T-helper 2 cell treated with Interferon-gamma antibody and Interleukin-4, amounts not matched to agents 5 μg/mL and 100 μg/mL, for 36 hours (primary cell): Measurements from ENCODE around the gene RAMP3.

Source experiments
- DNase-seq: peaks from one replicate; pipeline ENCODE4 v3.0.0; 2021; ENCODE audit warnings: low spot score
- H3K27ac Mint-ChIP-seq: one replicate; pipeline ENCODE4 v1.8.0; 2021; ENCODE audit warnings: mild to moderate bottlenecking, mixed read lengths
- H3K27me3 Mint-ChIP-seq: one replicate; pipeline ENCODE4 v1.8.0; 2021; ENCODE audit warnings: low read depth, mixed read lengths
- H3K36me3 Mint-ChIP-seq: one replicate; pipeline ENCODE4 v1.8.0; 2021; ENCODE audit warnings: low read depth, mixed read lengths
- H3K4me1 Mint-ChIP-seq: one replicate; pipeline ENCODE4 v1.8.0; 2021; ENCODE audit warnings: low read depth, mixed read lengths
- H3K4me3 Mint-ChIP-seq: one replicate; pipeline ENCODE4 v1.8.0; 2022; ENCODE audit warnings: mild to moderate bottlenecking, moderate library complexity, mixed read lengths
- H3K9me3 Mint-ChIP-seq: one replicate; pipeline ENCODE4 v1.8.0; 2021; ENCODE audit warnings: mixed read lengths

The RAMP3 gene

DNA sequence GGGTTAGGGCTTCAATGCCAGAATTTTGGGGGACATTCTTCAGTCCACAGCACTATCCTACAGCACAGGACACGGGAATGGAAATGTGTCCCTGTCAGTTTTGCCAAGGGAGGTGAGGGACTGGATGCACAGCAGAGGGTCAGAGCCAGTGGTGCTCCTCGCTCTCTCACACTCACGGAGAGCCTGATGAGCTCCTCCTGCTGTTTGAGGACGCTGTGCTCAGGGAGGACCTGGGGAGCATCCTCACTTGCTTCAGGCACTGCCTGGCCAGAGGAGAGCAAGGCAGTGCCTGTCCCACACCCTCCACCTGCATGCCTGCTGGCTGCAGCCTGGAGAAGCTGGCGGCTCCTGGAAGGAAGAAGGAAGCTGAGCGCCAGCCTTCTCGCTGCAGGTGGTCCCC lies 58.6 kb downstream of the RAMP3 start:
- Mint-ChIP-seq H3K9me3 (no peaks in the 10 kb centered on the region), H3K27me3 (peaks cover 42% of the 10 kb centered on the region), H3K27ac (no peak overlapping the region), H3K4me1 (peaks cover 3% of the 10 kb centered on the region), H3K4me3 (no peak overlapping the region), H3K36me3 (no peaks in the 10 kb centered on the region)
- DNase-seq: no peak

DNA sequence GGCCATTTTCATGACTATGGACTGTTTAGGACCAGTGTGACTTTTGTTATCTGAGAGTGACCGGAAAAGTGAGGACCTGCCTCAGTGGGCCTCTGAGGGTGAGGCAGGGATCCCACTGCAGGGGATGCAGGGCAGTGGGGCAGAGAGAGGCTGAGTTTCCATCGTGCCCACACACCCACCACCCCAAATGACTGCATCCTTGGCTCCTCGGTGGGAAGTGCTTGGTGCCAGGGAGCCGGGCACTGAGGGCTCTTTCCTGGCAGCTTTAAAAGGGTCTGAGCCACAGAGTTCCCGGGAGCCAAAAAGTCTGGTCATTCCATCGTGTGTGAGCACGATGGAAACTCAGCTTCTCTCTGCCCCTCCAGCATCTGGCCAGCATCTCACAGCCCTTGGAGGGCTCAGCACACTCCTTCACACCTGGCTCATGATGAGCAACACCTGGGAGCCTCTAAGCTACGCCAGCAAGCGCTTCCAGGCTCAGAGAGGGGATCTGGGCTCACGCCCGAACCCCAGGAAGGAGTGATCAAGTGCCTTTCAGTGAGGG lies 59.1 kb downstream of the RAMP3 start:
- Mint-ChIP-seq H3K27me3 (peaks cover 43% of the 10 kb centered on the region), H3K27ac (no peak overlapping the region), H3K4me1 (peaks cover 3% of the 10 kb centered on the region), H3K9me3 (no peaks in the 10 kb centered on the region), H3K36me3 (no peaks in the 10 kb centered on the region), H3K4me3 (no peak overlapping the region)
- no peak for DNase-seq

DNA sequence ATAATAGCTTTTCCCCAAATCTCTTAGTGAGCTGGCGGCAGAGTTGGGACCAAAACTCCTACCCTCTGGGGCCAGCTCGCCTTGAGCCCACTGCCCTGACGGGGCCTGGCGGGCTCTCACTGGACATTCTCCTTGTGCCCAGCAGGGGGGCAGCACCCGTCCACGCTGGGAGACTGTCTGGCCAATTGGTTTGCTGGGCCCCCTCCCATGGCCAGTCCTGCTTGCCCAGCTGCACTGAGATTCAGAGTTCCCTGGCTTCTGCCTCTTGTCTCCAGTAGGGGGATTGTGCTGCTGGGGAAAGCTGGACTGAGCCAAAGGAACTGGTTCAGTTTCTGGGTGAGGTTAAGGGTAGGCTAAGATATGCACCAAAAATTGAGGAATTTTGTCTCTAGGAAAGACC lies 59.8 kb downstream of the RAMP3 start:
- H3K27ac Mint-ChIP-seq: no peak overlapping the region
- no peak for DNase-seq
- H3K4me3 Mint-ChIP-seq: no peak overlapping the region
- peaks cover 3% of the 10 kb centered on the region for H3K4me1 Mint-ChIP-seq
- peaks cover 39% of the 10 kb centered on the region for H3K27me3 Mint-ChIP-seq
- no peaks in the 10 kb centered on the region for H3K36me3 Mint-ChIP-seq
- no peaks in the 10 kb centered on the region for H3K9me3 Mint-ChIP-seq

DNA sequence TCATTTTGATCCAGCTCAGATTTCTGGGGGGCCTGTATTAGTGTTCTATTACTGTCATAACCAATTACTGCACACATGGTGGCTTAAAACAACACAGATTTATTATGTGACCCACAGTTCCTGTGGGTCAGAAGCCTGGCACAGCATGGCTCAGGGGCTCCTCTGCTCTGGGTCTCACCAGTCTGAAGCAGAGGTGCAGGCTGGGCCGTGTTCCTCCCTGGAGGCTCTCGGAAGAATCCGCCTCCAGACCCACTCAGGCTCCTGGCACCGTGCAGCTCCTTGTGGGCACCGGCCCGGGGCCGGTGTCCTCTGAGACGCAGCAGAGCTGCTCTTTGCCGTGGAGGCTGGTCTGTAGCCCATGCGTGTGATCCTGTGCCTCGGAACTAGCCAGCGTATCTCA lies 61.5 kb downstream of the RAMP3 start:
- Mint-ChIP-seq H3K27ac (no peak overlapping the region), H3K4me3 (no peak overlapping the region), H3K27me3 (peaks cover 38% of the 10 kb centered on the region), H3K36me3 (no peaks in the 10 kb centered on the region), H3K4me1 (peaks cover 3% of the 10 kb centered on the region), H3K9me3 (no peaks in the 10 kb centered on the region)
- DNase-seq: no peak

DNA sequence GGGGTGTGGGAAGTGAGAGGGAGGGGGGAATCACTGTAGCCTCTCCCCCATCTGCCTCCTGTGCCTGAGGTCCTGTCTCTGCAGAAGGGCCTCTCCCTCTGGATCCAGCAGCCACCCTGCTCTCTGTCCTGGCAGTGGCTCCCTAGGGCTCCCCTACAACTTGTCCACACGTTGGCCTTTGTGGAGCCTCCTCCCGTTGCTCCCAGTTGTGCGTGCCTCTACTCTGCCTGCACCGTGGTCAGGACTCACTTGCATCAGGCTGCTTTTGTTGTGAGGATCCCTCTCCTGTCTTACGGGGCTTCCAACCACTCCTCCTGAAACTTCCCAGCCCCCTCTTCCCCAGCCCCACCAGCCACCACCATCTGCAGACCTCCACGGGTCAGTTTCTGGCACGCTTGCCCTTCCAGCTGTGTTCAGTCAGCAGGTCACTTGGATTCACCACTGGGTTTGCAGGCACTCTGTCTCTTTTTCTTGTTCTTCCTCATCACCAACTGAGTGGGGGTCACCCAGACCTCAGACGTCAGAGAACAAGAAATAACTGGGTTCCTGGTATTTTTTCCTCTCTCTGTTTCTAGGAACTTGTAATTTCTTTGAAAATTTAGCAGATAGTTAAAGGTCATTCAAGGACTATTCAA lies 62.3 kb downstream of the RAMP3 start:
- Mint-ChIP-seq H3K27ac (no peak overlapping the region), H3K36me3 (no peaks in the 10 kb centered on the region)
- DNase-seq: no peak

DNA sequence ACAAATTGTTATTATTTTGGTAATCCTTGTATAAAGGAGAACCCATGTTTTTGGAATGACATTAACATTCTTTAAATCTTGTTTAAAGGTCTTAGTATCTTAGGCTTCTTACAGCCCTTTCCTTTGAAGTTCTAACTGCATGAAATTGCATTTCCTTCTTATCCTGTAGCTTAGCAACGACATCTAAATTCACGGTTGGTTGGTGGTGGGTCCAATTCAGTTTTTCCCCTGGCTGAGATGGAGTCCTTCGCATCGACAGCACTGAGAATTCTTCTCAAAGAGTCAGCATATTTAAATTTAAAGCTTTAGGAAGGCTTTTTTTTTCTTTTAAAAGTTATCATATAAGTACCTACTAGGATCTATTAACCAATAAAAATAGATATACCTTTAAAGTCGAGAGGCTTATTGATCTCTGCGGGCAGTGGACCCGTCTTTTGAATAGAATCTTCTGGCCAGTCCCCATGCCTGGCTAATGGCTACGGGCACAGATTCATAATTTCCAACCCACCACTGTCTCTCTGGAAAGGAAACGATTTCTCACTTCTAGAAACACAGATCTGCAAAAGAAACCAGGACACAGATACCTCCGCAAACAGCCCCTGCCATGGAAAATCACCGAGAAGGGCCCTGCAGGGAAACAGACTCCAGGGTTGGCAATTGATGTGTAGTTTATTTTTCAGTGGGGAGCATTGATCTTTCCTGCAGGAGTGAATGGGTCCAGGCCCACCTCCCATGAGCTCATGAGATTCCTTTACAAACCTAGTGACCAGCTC lies 63.4 kb downstream of the RAMP3 start:
- DNase-seq: no peak
- Mint-ChIP-seq H3K4me3 (no peak overlapping the region), H3K9me3 (no peaks in the 10 kb centered on the region), H3K36me3 (no peaks in the 10 kb centered on the region), H3K27me3 (peaks cover 20% of the 10 kb centered on the region), H3K27ac (no peak overlapping the region), H3K4me1 (peaks cover 3% of the 10 kb centered on the region)

More for the DNA sequence above, 62.3 kb downstream of the RAMP3 start:
- Mint-ChIP-seq H3K9me3 (no peaks in the 10 kb centered on the region), H3K27me3 (peaks cover 30% of the 10 kb centered on the region), H3K4me3 (no peak overlapping the region), H3K4me1 (peaks cover 3% of the 10 kb centered on the region)

DNA sequence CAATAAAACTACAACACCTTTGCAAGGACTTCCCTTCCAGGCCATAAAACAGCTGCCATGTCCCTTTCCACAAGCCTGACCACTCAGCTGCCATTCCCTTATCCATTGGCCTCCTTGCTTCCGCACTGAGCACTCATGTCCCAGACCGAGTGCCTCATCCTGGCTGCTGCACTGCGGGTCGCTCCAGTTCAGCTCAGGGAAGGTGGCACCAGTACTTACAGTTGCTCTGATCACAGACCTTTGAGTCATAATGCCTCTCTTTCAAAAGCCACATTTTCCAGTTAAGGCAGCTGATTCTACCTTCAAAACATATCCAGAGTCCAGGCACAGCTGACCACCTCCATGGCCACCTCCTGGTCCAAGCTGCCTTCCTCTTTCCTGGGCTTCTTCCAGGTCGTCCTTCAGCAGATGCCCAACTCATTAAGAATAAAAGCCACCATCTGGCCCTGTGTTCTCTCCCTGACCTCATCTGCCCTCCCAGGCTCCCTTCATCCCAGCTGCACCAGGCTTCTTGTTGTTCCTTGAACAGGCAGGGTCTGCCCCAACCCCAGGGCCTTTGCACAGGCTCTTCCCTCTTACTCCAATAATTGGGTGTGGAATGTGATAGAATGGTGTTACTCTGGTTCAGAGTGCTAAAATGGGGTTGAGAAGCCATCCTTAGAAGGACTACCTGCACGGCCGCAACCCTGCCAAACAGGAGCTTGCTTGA lies 64.5 kb downstream of the RAMP3 start:
- no peak for DNase-seq
- H3K4me3 Mint-ChIP-seq: no peak overlapping the region
- H3K9me3 Mint-ChIP-seq: no peaks in the 10 kb centered on the region
- no peaks in the 10 kb centered on the region for H3K36me3 Mint-ChIP-seq
- no peak overlapping the region for H3K27ac Mint-ChIP-seq
- peaks cover 17% of the 10 kb centered on the region for H3K27me3 Mint-ChIP-seq
- H3K4me1 Mint-ChIP-seq: peaks cover 3% of the 10 kb centered on the region

DNA sequence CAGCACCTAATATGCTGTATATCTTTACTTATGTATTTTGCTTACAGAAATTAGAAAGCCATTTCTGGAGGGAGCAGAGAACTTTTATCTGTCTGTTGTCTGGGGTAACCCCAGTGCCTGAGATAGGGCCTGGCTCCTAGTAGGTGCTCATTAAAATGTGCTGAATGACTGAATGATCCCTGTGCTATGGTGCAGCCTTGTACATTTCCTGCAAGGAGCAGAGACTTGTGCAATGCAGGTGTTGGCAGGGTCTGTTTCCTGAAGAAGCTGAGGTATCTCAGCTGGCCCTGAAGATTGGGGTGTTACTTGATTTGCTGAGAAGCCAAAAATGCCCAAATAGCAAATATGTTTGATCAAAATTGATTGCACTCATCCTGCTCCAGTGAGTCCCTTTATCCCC lies 65.5 kb downstream of the RAMP3 start:
- Mint-ChIP-seq H3K36me3 (no peaks in the 10 kb centered on the region), H3K9me3 (no peaks in the 10 kb centered on the region), H3K27ac (no peak overlapping the region), H3K4me3 (no peak overlapping the region), H3K27me3 (peaks cover 13% of the 10 kb centered on the region), H3K4me1 (peaks cover 3% of the 10 kb centered on the region)
- no peak for DNase-seq

DNA sequence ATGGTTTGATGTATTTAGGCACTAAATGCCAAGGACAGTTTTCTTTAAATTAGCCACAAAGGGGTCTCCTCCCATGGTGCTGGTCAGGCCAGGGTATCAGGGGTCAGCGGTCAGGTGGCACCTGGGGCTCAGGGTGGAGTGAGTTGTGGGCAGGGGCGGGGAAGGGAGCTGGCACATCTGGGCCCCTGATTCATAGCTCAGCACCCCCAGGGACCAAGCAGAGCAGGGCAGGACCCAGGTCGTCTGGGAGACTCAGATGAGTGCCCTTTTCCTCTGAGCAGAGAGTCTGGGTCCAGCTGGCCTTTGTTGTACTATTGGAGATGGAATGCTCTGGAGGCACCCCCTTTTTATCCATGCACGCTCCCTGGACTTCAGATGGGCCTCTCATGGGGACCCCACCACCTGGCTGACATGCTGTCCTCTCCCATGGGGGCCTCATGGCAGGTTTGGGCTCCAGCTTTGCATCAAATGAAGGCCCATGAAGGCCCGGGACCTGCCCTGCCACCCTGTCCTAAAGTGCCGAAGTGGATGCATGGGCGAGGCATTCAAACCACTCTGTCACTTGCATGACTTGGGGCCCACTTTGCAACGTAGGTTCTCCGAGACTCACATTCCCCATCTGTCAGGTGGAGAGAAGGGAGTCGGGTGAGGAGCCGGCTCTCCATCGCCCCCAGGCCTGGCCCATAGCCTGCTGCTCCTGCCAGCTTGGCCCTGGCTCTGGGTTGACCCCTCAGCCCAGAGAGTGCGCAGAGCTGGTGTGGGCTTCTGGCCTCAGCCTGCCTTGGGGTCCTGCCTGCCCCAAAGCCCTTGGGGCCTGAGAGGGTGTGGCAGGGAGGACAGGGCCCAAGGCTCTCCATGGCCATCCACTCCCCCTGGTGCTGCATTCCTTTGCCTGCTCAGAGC lies 66.4 kb downstream of the RAMP3 start:
- Mint-ChIP-seq H3K36me3 (no peaks in the 10 kb centered on the region), H3K27me3 (peaks cover 12% of the 10 kb centered on the region), H3K4me1 (peaks cover 3% of the 10 kb centered on the region), H3K4me3 (no peak overlapping the region), H3K9me3 (no peaks in the 10 kb centered on the region), H3K27ac (no peak overlapping the region)
- no peak for DNase-seq

DNA sequence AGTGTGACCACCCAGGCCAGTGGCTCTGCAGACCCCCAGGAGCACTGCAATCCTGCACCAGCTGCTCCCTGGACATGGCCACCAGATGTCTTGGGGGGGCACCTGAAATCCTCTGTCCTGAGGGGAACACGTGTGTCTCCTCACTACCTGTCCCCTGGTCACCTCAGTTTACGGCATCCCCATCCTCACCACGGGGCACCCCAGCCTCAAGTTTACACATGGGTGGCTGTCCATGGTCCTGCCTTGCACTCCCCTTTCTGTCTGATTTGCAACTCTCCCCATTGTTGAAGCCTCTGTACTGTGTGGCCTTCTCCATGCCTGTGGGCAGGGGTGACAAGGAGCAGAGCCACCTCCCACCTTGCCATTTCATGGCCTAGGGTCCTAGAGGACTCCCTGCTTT lies 67.2 kb downstream of the RAMP3 start:
- Mint-ChIP-seq H3K4me3 (no peak overlapping the region), H3K4me1 (peaks cover 3% of the 10 kb centered on the region), H3K27me3 (peaks cover 13% of the 10 kb centered on the region), H3K9me3 (no peaks in the 10 kb centered on the region), H3K27ac (no peak overlapping the region), H3K36me3 (no peaks in the 10 kb centered on the region)
- no peak for DNase-seq

DNA sequence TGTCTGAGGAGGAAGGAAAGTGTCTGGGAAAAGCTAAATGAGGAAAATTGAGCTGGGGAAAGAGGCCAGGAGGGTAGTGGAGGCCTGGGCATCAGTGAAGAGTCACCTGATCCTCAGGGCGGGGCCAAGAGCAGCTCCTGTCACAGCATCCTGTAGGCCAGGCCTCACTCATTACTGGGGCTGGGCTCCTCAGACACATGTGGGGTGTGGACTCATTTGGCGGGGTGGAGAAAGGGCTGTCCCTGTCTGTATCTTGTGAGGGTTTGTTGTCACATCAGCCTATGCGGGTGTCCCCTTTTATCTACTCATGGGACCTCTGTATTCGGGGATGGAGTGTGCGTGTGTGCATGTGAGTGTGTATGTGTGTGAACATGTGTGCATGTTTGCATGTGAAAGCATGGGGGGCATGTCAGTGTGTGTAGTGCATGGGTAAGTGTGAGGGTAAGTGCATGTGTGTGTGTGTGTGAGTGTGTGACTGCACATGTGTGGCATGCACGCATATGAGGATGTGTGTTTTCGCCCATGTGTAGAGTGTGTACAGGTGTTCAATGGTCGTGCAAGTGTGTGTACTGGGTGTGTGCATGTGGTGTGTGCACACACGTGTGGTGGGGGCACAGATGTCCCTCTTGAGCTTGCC lies 67.8 kb downstream of the RAMP3 start:
- no peaks in the 10 kb centered on the region for H3K36me3 Mint-ChIP-seq
- no peak for DNase-seq
- H3K4me3 Mint-ChIP-seq: no peak overlapping the region
- H3K4me1 Mint-ChIP-seq: peaks cover 3% of the 10 kb centered on the region
- H3K9me3 Mint-ChIP-seq: no peaks in the 10 kb centered on the region
- no peak overlapping the region for H3K27ac Mint-ChIP-seq
- peaks cover 9% of the 10 kb centered on the region for H3K27me3 Mint-ChIP-seq

DNA sequence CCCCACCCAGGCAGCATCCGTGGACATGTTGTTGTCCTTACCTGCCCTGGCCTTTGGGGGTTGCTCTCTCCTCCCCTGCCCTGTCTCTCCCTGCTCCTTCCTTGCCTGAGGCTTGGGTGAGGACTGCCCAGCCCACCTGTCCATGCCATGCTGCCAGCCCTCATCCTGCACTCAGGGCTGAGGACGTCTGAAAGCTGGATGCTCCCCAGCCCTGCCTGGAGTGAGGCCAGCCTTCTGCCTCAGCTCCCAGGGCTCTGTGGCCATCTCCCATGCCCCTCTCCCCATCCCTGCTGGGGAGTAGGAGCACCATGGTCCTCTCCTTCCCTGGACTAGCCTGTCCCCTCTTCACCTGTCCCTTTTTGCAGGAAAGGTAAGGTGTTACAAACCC lies 68.4 kb downstream of the RAMP3 start:
- H3K36me3 Mint-ChIP-seq: no peaks in the 10 kb centered on the region
- H3K27me3 Mint-ChIP-seq: peaks cover 10% of the 10 kb centered on the region
- DNase-seq: no peak
- no peak overlapping the region for H3K4me3 Mint-ChIP-seq
- H3K27ac Mint-ChIP-seq: no peak overlapping the region
- no peaks in the 10 kb centered on the region for H3K9me3 Mint-ChIP-seq
- peaks cover 3% of the 10 kb centered on the region for H3K4me1 Mint-ChIP-seq
